OCI-LY1 (cell line): ENCODE data around the gene IL4R.

Experiments
- H2AFZ ChIP-seq: fragments of 200-600 bp; sonication (generic), shearing (Covaris generic); 2 replicates; pipeline ENCODE4 v1.6.0; 2014; ENCODE audit warnings: antibody characterized with exemption, mild to moderate bottlenecking, low read length
- H3F3A ChIP-seq: fragments of 200-600 bp; sonication (generic), shearing (Covaris generic); 2 replicates; pipeline ENCODE4 v1.6.0; 2014; ENCODE audit warnings: mild to moderate bottlenecking, antibody characterized with exemption, low read length, moderate library complexity; ENCODE audit not compliant: insufficient read depth
- H3K27ac ChIP-seq: fragments of 200-600 bp; sonication (generic); 2 replicates; pipeline ENCODE4 v1.5.1; 2014; ENCODE audit warnings: low read length, mixed run types, mild to moderate bottlenecking, low read depth; ENCODE audit not compliant: poor library complexity, severe bottlenecking
- H3K27me3 ChIP-seq: fragments of 200-600 bp; sonication (generic); 2 replicates; pipeline ENCODE4 v1.6.0; 2014; ENCODE audit warnings: antibody characterized with exemption, mild to moderate bottlenecking, low read length, moderate library complexity; ENCODE audit not compliant: insufficient read depth
- H3K36me3 ChIP-seq: fragments of 200-600 bp; sonication (generic); 2 replicates; pipeline ENCODE4 v1.6.1; 2014; ENCODE audit warnings: mild to moderate bottlenecking, antibody characterized with exemption, low read length, moderate library complexity, mixed read lengths; ENCODE audit not compliant: insufficient read depth
- H3K4me1 ChIP-seq: fragments of 200-600 bp; sonication (generic); 2 replicates; pipeline ENCODE4 v1.5.1; 2014; ENCODE audit warnings: mild to moderate bottlenecking, low read length, moderate library complexity; ENCODE audit not compliant: insufficient read depth, severe bottlenecking
- H3K4me2 ChIP-seq: fragments of 200-600 bp; sonication (generic), shearing (Covaris generic); 2 replicates; pipeline ENCODE4 v1.6.1; 2014; ENCODE audit warnings: low read length
- H3K4me3 ChIP-seq: fragments of 200-600 bp; sonication (generic); 2 replicates; pipeline ENCODE4 v1.5.1; 2014; ENCODE audit warnings: low read length, low read depth, mild to moderate bottlenecking, mixed read lengths; ENCODE audit not compliant: poor library complexity, severe bottlenecking
- H3K79me2 ChIP-seq: fragments of 200-600 bp; shearing (Covaris generic); 2 replicates; pipeline ENCODE4 v1.6.1; 2016; ENCODE audit warnings: mixed run types, low read length, mixed read lengths; ENCODE audit not compliant: insufficient read depth
- H3K9ac ChIP-seq: fragments of 200-600 bp; sonication (generic), shearing (Covaris generic); 2 replicates; pipeline ENCODE4 v1.6.1; 2014; ENCODE audit warnings: mild to moderate bottlenecking, low read length, mixed read lengths
- H3K9me2 ChIP-seq: fragments of 200-600 bp; sonication (generic), shearing (Covaris generic); 2 replicates; pipeline ENCODE4 v1.6.1; 2014; ENCODE audit warnings: low read depth, mild to moderate bottlenecking, low read length, mixed read lengths
- H3K9me3 ChIP-seq: fragments of 200-600 bp; shearing (Covaris generic); 2 replicates; pipeline ENCODE4 v1.6.1; 2014; ENCODE audit warnings: low read length, mixed read lengths
- H4K20me1 ChIP-seq: fragments of 200-600 bp; sonication (generic), shearing (Covaris generic); 2 replicates; pipeline ENCODE4 v1.6.0; 2016; ENCODE audit warnings: mild to moderate bottlenecking, low read length; ENCODE audit not compliant: insufficient read depth
- EZH2 ChIP-seq: fragments of 200-600 bp; sonication (generic), shearing (Covaris generic); IDR thresholded peaks from 2 replicates; pipeline ENCODE4 v1.8.0; 2017; ENCODE audit warnings: borderline replicate concordance, mixed run types, mild to moderate bottlenecking, antibody characterized with exemption, low read length, moderate library complexity, mixed read lengths
- TF ChIP-seq, protein P1 (sequence below): fragments of 200-600 bp; sonication (generic), shearing (Covaris generic); IDR thresholded peaks from 2 replicates; pipeline ENCODE4 v1.5.1; 2017; ENCODE audit warnings: mild to moderate bottlenecking, antibody characterized with exemption, low read length, moderate library complexity, mixed read lengths

Gene IL4R

DNA sequence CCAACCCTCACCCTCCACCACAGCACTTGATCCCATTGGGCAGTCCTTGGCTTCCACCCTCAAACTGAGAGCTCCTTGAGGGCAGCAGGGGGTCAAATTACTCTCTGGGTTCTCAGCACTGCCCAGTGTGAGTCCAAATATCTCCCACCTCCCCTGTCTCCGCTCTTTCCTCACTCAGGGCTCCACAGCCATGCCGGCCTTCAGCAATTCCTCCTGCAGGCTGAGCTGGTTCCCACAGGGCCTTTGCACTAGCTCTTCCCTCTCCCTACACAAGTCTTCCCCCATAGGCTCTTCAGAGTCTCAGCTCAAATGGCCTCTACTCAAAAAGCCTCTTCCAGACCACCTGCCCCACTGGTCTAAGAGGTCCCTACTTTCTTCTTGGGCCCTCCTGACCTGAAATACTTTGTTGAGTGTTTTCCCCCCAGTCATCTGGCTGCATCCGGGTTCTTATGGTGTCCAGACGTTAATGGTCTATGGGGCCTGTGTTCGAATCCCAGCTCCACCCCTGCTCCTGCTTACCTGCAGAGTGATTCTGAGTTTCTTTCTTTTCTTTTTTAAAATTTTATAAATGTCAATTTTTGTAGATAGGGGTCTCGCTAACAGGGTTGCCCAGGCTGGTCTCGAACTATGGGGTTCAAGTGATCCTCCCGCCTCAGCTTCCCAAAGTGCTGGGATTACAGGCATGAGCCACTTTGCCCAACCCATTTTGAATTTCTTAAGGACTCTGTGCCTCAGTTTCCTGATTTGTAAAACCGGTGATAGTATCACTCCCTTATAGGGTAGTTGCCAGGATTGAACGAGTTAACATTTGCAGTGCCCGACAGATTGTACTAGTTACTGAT, 973 bp upstream of the IL4R start:
- Histone ChIP-seq H3K4me1 (peaks cover 34% of the 10 kb centered on the region), H3K4me2 (peak overlapping the region; percentile 72), H3K9me2 (no peaks in the 10 kb centered on the region), H3F3A (no peaks in the 10 kb centered on the region; the same call in 1 of the 2 replicates), H2AFZ (no peak overlapping the region), H3K4me3 (peak overlapping the region; percentile 72), H3K79me2 (peaks cover 34% of the 10 kb centered on the region; the same call in 1 of the 2 replicates), H3K27ac (no peak overlapping the region), H3K9me3 (peaks cover 9% of the 10 kb centered on the region), H3K27me3 (no peaks in the 10 kb centered on the region), H3K36me3 (peaks cover 8% of the 10 kb centered on the region), H3K9ac (peak overlapping the region; percentile 83; the same call in 1 of the 2 replicates), H4K20me1 (no peaks in the 10 kb centered on the region)
- no peak for TF ChIP-seq EZH2
- TF ChIP-seq, protein P1, sequence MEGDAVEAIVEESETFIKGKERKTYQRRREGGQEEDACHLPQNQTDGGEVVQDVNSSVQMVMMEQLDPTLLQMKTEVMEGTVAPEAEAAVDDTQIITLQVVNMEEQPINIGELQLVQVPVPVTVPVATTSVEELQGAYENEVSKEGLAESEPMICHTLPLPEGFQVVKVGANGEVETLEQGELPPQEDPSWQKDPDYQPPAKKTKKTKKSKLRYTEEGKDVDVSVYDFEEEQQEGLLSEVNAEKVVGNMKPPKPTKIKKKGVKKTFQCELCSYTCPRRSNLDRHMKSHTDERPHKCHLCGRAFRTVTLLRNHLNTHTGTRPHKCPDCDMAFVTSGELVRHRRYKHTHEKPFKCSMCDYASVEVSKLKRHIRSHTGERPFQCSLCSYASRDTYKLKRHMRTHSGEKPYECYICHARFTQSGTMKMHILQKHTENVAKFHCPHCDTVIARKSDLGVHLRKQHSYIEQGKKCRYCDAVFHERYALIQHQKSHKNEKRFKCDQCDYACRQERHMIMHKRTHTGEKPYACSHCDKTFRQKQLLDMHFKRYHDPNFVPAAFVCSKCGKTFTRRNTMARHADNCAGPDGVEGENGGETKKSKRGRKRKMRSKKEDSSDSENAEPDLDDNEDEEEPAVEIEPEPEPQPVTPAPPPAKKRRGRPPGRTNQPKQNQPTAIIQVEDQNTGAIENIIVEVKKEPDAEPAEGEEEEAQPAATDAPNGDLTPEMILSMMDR: no peak

DNA sequence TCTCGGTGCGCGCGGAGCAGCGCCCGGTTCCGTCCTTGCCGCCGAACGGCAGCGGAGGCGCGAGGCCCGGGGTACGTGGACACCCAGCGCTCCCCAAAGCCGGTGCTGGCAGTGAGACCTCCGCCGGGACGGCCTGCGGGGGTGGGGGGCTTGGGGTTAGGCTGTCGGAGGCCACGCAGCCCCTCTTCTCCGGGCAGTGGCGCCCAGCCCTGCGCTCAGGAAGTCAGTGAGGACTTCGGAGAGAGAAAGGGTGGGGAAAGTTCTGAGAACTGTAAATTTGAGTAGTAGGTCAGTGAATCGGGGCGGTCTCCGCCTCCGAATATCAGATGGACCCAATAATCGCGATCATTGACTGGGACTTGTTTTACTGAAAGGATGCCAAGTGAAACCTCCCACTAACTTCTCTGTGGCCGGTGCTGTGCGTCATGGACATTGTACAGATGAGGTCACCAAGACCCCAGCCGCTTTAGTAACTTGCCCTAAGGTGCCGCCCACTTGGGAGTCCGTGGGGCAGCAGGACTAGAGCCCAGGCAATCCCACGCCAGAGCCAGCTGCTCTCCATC, 468 bp downstream of the IL4R start:
- Histone ChIP-seq H3K9me3 (no peaks in the 10 kb centered on the region), H3K79me2 (peaks cover 39% of the 10 kb centered on the region; the same call in 1 of the 2 replicates), H3F3A (no peaks in the 10 kb centered on the region; the same call in 1 of the 2 replicates), H3K27me3 (no peaks in the 10 kb centered on the region), H3K4me1 (peaks cover 48% of the 10 kb centered on the region), H4K20me1 (no peaks in the 10 kb centered on the region), H3K4me3 (peak overlapping the region; percentile 72), H3K9me2 (no peaks in the 10 kb centered on the region), H3K36me3 (peaks cover 8% of the 10 kb centered on the region), H3K27ac (peak overlapping the region; percentile 66), H2AFZ (no peak overlapping the region), H3K9ac (peak overlapping the region; percentile 83), H3K4me2 (peak overlapping the region; percentile 72)
- TF ChIP-seq, protein P1: no peak
- no peak for TF ChIP-seq EZH2

DNA sequence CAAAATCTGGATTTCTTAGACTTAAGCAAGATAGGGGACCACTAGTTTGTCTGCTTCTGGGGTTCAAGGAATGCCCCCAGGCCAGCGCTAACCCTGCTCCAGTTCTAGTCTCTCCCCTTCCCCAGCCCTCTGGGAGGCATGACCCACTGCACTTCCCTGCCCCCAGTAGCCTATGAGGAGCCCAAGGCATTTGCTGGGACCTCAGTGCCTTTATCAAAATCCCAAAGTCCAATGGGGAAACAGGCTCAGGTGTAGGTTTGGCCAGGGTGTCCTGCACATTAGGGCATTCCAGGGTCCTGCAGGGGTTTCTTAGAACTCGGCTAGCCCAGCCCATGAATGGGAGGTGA, 1.2 kb downstream of the IL4R start:
- Histone ChIP-seq H4K20me1 (no peaks in the 10 kb centered on the region), H3K79me2 (peaks cover 46% of the 10 kb centered on the region; the same call in 1 of the 2 replicates), H3K9ac (peak overlapping the region; percentile 83), H3K4me3 (peak overlapping the region; percentile 72), H3K27ac (peak overlapping the region; percentile 46), H3K27me3 (no peaks in the 10 kb centered on the region), H3K4me2 (peak overlapping the region; percentile 72), H2AFZ (no peak overlapping the region), H3K9me2 (no peaks in the 10 kb centered on the region), H3K36me3 (peaks cover 8% of the 10 kb centered on the region), H3K9me3 (no peaks in the 10 kb centered on the region), H3F3A (no peaks in the 10 kb centered on the region; the same call in 1 of the 2 replicates), H3K4me1 (peaks cover 55% of the 10 kb centered on the region)
- TF ChIP-seq, protein P1: no peak
- TF ChIP-seq EZH2: no peak
